ENCODE measurements around the gene DOK6.

Gene DOK6

GRCh38 chr18:69435000-69435399 is 34.3 kb downstream of the DOK6 start:
- DNase-seq (ENCODE audit: low read depth in 2 of 2), result no peak

GRCh38 chr18:69444221-69444620 is 43.5 kb downstream of the DOK6 start:
- no peak for DNase-seq (ENCODE audit: low read depth in 2 of 2)

- DNase-seq (ENCODE audit: low read depth in 2 of 2), result no peak
Observed at GRCh38 chr18:69447886-69448285, 47.2 kb downstream of the DOK6 start.

- no peak for DNase-seq (ENCODE audit: low read depth in 2 of 2)
Observed at GRCh38 chr18:69455125-69455524, 54.4 kb downstream of the DOK6 start.

DNA sequence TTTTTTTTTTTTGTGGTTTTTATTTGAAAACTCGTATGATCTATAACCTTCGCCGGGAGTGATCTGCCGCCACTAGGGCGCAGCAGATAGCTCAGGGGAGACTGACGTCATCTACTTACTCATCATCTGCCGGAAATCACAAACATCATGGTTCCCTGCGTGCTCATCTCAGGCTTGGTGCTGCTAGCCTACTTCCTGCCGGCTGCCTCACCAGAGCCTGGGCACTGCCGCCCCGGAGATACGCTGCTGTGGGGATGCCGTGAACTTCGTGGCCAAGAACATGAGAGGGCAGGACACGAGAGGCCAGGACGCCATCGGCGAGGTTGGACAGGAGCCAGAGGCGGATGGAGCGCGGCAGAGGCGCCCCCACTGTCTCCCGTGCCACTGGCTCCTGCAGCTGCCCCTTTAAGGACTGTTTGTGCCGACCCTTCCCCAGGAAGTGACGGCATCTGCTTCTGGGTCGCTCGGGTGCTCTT is 68.8 kb downstream of the DOK6 start:
- DNase-seq (ENCODE audit: low read depth in 2 of 2), result peak; percentile 4 to 30

GRCh38 chr18:69480460-69480859 is 79.8 kb downstream of the DOK6 start:
- DNase-seq (ENCODE audit: low read depth in 2 of 2), result no peak

DNA sequence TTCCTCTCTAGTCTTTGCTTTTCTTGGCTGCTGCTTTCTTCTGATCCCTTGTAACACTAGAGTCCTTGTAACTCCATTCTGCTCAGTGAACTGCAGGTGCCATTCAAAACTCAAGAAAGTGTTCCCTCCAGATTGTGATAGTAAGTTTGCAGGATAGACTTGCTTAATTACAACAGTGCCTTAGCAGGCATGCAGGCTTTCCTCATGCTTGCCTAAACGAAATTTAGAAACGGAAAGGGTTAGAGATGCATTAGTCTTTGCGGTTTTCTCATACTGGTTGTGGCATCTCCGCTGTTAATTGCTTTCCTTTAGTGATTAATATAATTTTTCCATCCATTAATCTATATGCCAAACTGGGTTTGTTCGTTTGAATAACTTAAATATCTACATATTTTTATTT is 82.9 kb downstream of the DOK6 start:
- no peak for DNase-seq (ENCODE audit: low read depth in 2 of 2)

GRCh38 chr18:69484699-69485396 is 84.2 kb downstream of the DOK6 start:
- DNase-seq (ENCODE audit: low read depth in 2 of 2), result no peak

DNA sequence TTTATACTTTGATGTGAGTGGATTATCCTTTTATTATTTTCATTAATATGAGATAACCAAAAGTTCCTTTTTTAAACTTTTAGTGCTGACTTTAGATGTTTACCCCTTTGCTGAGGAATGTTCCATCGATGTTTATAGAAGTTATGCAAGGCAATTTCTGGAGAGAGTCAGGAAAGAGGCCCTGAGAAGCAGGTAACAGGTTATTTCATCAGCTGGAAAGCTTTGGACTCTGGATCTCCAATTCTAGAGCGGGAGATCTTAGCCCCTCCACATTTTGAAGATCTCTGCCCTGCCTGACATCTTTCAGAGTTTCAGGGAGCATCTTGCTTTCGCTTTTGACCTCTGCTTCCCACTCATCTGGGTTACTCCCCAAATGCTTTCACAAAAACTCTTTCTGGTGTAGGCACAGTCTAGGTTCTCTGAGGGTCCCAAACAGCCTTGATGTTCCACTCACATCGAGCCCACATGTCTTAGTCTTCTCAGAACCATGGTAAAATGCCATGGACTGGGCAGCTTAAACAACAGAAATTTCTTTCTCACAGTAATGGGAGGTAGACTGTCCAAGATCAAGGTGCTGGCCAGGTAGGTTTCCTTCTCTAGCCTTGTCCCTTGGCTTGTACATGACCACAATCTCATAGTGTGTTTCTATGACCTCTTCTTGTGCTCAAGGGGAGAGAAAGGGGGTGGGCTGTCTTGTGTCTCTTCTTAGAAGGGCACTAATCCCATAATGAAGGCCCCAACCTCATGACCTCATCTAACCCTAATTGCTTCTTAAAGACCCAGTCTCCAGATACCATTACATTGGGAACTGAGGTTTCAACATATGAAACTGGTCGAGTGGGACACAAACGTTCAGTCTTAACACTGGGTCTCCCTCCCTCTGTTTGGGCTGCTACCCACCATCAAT is 87.1 kb downstream of the DOK6 start:
- DNase-seq (ENCODE audit: low read depth in 2 of 2), result no peak

DNA sequence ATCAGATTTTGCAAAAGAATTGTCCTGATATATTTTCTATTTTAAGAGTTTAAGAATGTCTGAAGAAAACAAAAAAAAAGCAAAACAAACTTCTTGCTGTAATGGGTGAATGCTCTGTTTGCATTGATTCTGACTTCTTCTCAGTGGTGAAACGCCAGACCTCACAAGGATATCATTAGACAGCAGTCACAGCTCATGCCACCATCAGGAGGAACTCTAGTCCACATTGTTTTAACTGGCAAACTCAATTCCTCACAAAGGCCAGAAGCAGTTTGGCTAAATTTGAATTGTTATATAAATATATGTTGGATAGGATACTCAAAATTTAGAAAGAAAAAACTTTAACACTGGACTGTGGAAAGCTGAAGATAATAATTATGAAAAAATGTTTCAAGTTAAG is 89.4 kb downstream of the DOK6 start:
- no peak for DNase-seq (ENCODE audit: low read depth in 2 of 2)

DNA sequence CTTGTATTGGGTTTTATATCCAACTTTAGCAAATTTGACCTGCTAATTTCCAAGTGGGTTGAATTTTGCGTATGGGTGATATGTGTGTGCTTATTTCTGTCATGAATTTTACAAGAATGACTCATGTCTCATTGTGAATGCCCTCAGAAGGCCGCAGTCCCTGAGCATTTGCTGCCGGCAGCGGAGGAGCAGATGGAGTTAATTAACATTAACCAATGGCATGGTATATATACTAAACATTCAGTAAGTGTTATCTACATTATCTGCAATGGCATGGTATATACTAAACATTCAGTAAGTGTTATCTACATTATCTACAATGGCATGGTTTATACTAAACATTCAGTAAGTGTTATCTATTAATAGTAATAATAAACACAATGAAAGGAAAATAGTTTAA is 90.1 kb downstream of the DOK6 start:
- no peak for DNase-seq (ENCODE audit: low read depth in 2 of 2)

DNA sequence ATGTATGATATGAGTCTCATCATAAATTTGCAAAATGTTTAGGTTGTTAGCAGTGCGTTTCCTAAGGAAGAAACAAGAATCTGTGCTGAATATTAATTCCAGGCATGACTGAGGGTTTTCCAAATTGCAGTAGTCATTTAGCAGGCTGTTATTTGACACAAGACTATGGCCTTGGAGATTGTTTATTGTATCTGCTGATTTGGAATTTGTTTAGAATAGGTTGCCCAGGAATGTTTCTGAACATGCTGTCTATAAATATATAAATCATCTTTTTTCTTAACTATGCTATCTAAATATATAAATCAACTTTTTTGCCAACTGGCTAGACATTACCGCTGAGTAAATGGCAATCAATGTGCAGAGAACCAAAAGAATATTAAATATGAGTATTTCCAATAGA is 90.9 kb downstream of the DOK6 start:
- DNase-seq (ENCODE audit: low read depth in 2 of 2), result no peak

- no peak for DNase-seq (ENCODE audit: low read depth in 2 of 2)
Observed at GRCh38 chr18:69492861-69493260, 92.2 kb downstream of the DOK6 start.

DNA sequence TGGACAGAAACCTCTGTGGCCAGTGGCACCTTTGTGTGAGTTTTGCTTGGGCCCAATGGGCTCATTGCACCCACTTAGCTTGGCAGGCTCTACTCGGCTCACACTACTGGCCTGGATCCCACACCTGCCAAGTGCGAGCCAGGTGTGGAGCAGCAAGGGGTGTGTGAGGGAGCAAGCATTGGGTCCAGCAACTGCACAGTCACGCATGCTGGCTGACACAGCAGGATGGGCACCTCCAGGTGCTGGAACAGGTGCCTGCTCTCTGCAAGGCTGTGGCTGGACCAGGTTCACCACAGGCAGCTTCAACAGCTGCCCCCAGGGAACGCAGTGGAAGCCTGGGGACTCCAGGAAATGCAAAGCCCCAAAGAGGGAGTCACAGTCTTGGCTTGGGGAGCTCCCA is 94.2 kb downstream of the DOK6 start:
- DNase-seq (ENCODE audit: low read depth in 2 of 2), result no peak

GRCh38 chr18:69495338-69495737 is 94.7 kb downstream of the DOK6 start:
- DNase-seq (ENCODE audit: low read depth in 2 of 2), result no peak

GRCh38 chr18:69495841-69496533 is 95.3 kb downstream of the DOK6 start:
- DNase-seq (ENCODE audit: low read depth in 2 of 2), result no peak

GRCh38 chr18:69518989-69519388 is 118.3 kb downstream of the DOK6 start:
- no peak for DNase-seq (ENCODE audit: low read depth in 2 of 2)

DNA sequence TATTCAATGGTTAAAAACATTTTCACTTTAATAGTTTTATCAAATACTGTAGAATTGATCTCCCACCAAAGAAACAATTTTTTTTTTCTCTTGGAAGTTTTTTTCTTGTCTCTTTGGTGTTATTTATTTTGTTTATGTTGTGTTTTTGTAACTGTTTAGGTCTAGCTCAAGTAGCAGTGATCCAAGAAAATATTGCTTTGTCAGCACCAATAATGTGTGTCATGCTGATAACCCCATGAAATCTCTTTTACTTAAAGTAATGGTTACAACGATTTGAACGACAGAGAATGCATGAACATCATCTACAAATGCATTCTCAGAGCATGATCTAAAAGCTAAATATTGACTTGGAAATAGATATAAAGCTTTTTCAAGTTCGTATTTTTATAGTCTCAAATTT is 122.9 kb downstream of the DOK6 start:
- DNase-seq (ENCODE audit: low read depth in 2 of 2), result no peak

DNA sequence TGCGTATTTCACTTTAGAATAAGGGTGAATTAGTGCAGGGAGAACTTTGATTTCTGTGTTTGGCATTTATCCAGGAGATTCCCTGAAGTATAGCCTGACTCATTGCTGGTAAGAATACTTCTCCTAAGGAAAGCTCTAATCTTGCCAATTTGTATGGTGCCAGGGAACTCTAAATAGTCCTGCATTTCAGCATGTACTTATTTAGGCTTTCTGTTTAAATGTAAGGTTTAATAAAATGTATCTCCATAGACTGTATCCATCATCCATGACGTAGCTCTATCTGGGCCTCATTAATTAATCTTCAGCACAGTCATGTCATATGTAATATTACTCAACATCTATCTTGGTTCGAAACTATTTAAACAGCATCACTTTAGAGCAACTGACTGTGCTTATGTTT is 127.7 kb downstream of the DOK6 start:
- DNase-seq (ENCODE audit: low read depth in 2 of 2), result no peak

DNA sequence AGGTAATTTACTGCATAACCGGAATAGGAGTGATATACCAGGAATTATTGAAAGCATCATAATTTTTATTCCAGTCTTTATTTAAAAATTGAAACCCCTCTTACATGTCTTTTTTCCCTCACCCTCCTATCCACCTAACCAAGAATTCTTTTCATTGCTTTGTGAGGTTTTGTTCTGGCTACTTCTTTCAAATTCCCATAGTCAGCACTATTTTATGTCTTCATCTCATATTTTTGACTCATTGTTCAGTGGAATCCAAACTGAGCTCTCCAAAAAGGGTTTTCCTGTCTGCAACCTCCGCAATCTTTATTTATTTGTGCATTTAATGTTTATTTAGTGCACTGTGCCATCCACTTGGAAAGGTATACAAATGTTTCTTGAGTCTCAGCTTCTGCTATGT is 128.5 kb downstream of the DOK6 start:
- DNase-seq (ENCODE audit: low read depth in 2 of 2), result no peak

GRCh38 chr18:69531973-69532372 is 131.3 kb downstream of the DOK6 start:
- DNase-seq (ENCODE audit: low read depth in 2 of 2), result no peak

- no peak for DNase-seq (ENCODE audit: low read depth in 2 of 2)
Observed at GRCh38 chr18:69537183-69537582, 136.5 kb downstream of the DOK6 start.

DNA sequence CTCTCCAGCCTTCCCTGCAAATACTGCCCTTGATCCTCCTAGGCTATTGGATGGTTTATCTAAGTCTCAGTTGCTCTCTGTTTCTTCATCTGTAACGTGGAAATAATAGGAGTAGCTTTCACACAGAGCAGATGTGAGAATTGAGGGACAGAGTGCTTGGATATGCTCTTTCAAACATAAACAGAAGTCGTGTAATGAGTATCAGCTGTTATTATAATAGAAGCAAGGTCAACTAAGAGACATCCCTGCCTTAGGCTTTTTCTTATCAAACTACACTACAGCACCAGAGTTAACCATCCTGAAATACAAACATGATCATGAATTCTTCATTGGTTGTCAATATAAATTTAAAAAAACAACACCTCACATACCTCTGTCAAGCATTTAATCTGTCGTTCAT is 138.2 kb downstream of the DOK6 start:
- DNase-seq (ENCODE audit: low read depth in 2 of 2), result no peak
